Calu3 (cell line): ENCODE measurements around the gene SMIM23. TPM values are rescaled to one million over a fixed set of nuclear protein-coding genes. Genes with fewer than 3 reads are reported as not detected.

Experiments used
- BruUV-seq: library from RNA; stranded (reverse); fragments of 400-500 nt; replicated peaks from 2 replicates; lab custom pipeline; 2021; lab: Mats Ljungman, UMichigan
- CTCF ChIA-PET: fragments of 300-600 bp; sonication (Branson Sonifier 250); formaldehyde crosslinking; loops from one replicate; lab custom pipeline; 2022; ENCODE audit warnings: antibody characterized with exemption; lab: Charles Lee
- DNase-seq: peaks from one replicate; pipeline ENCODE4 v3.0.0; 2022
- H3K27ac Mint-ChIP-seq: one replicate; pipeline ENCODE4 v1.8.0; 2022; ENCODE audit warnings: mixed read lengths; ENCODE audit not compliant: unreplicated experiment
- H3K27me3 Mint-ChIP-seq: one replicate; pipeline ENCODE4 v1.8.0; 2022; ENCODE audit warnings: mixed read lengths; ENCODE audit not compliant: unreplicated experiment
- H3K36me3 Mint-ChIP-seq: one replicate; pipeline ENCODE4 v1.8.0; 2022; ENCODE audit warnings: mild to moderate bottlenecking, moderate library complexity, mixed read lengths; ENCODE audit not compliant: insufficient read depth, unreplicated experiment
- H3K4me1 Mint-ChIP-seq: one replicate; pipeline ENCODE4 v1.8.0; 2022; ENCODE audit warnings: mild to moderate bottlenecking, low read depth, mixed read lengths; ENCODE audit not compliant: unreplicated experiment
- H3K4me3 Mint-ChIP-seq: one replicate; pipeline ENCODE4 v1.8.0; 2022; ENCODE audit warnings: mild to moderate bottlenecking, low read depth, moderate library complexity, mixed read lengths; ENCODE audit not compliant: unreplicated experiment
- H3K9me3 Mint-ChIP-seq: one replicate; pipeline ENCODE4 v1.8.0; 2022; ENCODE audit warnings: low read depth, mixed read lengths; ENCODE audit not compliant: unreplicated experiment
- intact Hi-C: fragments of 100-400 bp; cut with micrococcal nuclease; formaldehyde crosslinking; loops from one replicate; pipeline ENCODE4 v1.10.0; 2022; ENCODE audit not compliant: unreplicated experiment
- total RNA-seq: library from RNA; stranded (reverse); gene quantifications from 2 replicates; pipeline ENCODE4 v1.2.3, GENCODE V29; 2022
- TF ChIP-seq, protein P1 (sequence below): fragments of 200-600 bp; IDR thresholded peaks from one replicate; pipeline ENCODE4 v1.8.0; 2022; ENCODE audit warnings: antibody characterized with exemption; ENCODE audit not compliant: unreplicated experiment

Gene SMIM23
- total RNA-seq, 1 experiment from 2014 or later, result not detected

DNA sequence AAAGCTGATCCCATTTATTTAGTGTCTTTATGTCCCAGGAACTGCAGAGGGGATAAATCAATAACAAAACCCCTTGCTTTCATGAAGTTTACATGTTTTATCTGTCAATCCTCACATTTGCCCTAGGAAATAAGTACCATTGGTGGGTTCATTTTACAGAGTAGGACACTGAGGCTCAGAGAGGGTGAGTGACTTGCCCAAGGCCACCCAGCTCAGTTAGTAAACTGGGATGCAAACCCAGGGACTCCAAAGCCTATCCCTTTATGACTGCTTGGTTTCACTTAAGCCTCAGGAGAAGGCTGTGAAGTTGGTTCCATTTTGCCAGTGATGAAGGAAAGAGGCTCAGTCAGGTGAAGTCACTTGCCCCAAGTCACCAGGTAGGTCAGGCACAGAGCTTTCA lies 51.9 kb downstream of the SMIM23 start:
- CTCF ChIA-PET, result no interaction called here
- TF ChIP-seq, protein P1, sequence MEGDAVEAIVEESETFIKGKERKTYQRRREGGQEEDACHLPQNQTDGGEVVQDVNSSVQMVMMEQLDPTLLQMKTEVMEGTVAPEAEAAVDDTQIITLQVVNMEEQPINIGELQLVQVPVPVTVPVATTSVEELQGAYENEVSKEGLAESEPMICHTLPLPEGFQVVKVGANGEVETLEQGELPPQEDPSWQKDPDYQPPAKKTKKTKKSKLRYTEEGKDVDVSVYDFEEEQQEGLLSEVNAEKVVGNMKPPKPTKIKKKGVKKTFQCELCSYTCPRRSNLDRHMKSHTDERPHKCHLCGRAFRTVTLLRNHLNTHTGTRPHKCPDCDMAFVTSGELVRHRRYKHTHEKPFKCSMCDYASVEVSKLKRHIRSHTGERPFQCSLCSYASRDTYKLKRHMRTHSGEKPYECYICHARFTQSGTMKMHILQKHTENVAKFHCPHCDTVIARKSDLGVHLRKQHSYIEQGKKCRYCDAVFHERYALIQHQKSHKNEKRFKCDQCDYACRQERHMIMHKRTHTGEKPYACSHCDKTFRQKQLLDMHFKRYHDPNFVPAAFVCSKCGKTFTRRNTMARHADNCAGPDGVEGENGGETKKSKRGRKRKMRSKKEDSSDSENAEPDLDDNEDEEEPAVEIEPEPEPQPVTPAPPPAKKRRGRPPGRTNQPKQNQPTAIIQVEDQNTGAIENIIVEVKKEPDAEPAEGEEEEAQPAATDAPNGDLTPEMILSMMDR, result no peak

GRCh38 chr5:171838066-171838465 lies 52.4 kb downstream of the SMIM23 start:
- CTCF ChIA-PET, result no interaction called here
- BruUV-seq, result no TSS peak
- H3K4me1 Mint-ChIP-seq, result no peaks in the 10 kb centered on the region
- no peaks in the 10 kb centered on the region for H3K9me3 Mint-ChIP-seq
- H3K36me3 Mint-ChIP-seq, result peaks cover 3% of the 10 kb centered on the region
- DNase-seq, result no peak
- TF ChIP-seq, protein P1, result no peak
- no peaks in the 10 kb centered on the region for H3K27me3 Mint-ChIP-seq
- H3K4me3 Mint-ChIP-seq, result no peak overlapping the region
- no peak overlapping the region for H3K27ac Mint-ChIP-seq
- intact Hi-C loops, result no loop called here

More for the DNA sequence above, 51.9 kb downstream of the SMIM23 start:
- H3K4me1 Mint-ChIP-seq, result no peaks in the 10 kb centered on the region
- DNase-seq, result no peak
- H3K9me3 Mint-ChIP-seq, result no peaks in the 10 kb centered on the region
- no peak overlapping the region for H3K27ac Mint-ChIP-seq
- BruUV-seq, result no TSS peak
- H3K4me3 Mint-ChIP-seq, result no peak overlapping the region
- no peaks in the 10 kb centered on the region for H3K27me3 Mint-ChIP-seq
- intact Hi-C loops, result no loop called here
- no peaks in the 10 kb centered on the region for H3K36me3 Mint-ChIP-seq

DNA sequence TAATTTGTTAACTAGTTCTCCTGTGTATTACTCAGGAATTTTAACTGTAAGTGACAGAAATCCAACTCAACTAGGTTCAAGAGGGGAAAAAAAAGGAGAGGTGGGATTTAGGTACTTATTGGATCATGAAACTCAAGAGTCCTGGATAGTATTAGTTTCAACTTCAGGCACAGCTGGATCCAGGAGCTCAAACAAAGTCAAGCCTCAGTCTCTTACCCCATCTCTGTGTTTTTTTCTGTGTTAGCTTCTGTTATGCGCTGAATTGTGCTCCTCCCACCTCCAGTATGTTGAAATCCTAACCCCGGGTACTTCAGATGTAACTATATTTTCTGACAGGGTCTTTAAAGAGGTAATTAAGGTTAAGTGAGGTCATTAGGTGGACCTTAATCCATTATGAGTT lies 53.5 kb downstream of the SMIM23 start:
- CTCF ChIA-PET, result no interaction called here
- no peak for DNase-seq

GRCh38 chr5:171840066-171840465 lies 54.4 kb downstream of the SMIM23 start:
- TF ChIP-seq, protein P1, result no peak
- Mint-ChIP-seq H3K4me3 (no peak overlapping the region), H3K9me3 (no peaks in the 10 kb centered on the region), H3K27me3 (no peaks in the 10 kb centered on the region), H3K36me3 (peaks cover 5% of the 10 kb centered on the region), H3K27ac (no peak overlapping the region), H3K4me1 (no peaks in the 10 kb centered on the region)
- CTCF ChIA-PET, result no interaction called here
- no peak for DNase-seq
- BruUV-seq, result no TSS peak
- intact Hi-C loops, result no loop called here

More for the DNA sequence above, 53.5 kb downstream of the SMIM23 start:
- BruUV-seq, result no TSS peak
- Mint-ChIP-seq H3K9me3 (no peaks in the 10 kb centered on the region), H3K4me1 (no peaks in the 10 kb centered on the region), H3K36me3 (peaks cover 5% of the 10 kb centered on the region), H3K27ac (no peak overlapping the region), H3K4me3 (no peak overlapping the region), H3K27me3 (no peaks in the 10 kb centered on the region)
- intact Hi-C loops, result no loop called here
- TF ChIP-seq, protein P1, result no peak

Other genes starting within 250 kb of the SMIM23 start
- 63.3 and 66.4 TPM in 2 replicates for gene FBXW11, start 220.8 kb downstream of the SMIM23 start, total RNA-seq